HG03175 (cell line): Measurements from ENCODE around the gene SPDYE6.
"Not testable (repeated sequence)": the region's sequence is repeated elsewhere in the genome, so short reads cannot be mapped to it uniquely, and the experiment has no call there.

Experiments used
- ATAC-seq: cut with Tn5 transposase; IDR thresholded peaks from one replicate; pipeline ENCODE4 v1.9.1; 2021; ENCODE audit warnings: mild to moderate bottlenecking, moderate library complexity; ENCODE audit not compliant: unreplicated experiment

Gene SPDYE6

DNA sequence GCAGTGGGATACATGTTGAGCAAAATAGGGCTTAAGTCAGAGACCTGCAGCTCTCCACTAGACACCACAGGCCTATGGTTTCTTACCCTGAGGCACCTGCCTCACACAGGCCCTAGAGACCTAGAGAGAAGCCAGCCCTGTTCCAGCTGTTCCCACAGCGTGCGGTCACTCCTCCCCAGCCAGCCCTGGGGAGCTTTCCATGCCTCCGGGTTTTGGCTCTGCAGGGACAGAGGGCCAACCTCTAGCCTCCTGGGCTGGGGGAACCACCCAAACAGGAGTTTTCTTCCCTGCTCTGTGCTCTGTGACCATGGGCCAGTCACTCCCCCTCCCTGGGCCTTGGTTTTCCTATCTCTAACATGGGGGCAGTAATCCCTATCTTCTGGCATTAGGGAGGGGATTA is 36.6 kb downstream of the SPDYE6 start:
- ATAC-seq = no peak

DNA sequence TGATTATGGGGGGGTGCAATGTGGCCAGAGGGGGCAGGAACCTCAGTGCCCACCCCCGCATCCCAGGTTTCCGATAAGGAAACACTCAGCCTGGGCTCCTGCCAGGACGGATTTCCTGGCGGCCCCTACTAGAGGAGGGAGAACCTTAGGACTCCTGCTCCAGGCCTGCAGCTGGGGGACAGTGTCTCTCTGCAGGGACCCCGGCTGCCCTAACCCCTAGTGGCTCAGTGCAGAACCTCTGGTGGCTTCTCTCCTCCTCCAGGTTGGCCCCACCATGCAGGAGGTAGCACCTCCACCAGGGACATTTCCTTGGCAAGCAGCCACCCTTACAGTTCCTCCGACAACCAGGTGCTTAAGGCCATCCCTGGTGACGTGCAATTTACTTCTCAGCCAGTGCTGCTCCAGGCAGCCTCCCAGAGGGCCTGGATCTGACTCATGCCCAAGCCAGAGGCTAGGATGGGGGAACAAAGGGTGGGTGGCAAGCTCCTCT is 37.7 kb downstream of the SPDYE6 start:
- ATAC-seq = no peak

DNA sequence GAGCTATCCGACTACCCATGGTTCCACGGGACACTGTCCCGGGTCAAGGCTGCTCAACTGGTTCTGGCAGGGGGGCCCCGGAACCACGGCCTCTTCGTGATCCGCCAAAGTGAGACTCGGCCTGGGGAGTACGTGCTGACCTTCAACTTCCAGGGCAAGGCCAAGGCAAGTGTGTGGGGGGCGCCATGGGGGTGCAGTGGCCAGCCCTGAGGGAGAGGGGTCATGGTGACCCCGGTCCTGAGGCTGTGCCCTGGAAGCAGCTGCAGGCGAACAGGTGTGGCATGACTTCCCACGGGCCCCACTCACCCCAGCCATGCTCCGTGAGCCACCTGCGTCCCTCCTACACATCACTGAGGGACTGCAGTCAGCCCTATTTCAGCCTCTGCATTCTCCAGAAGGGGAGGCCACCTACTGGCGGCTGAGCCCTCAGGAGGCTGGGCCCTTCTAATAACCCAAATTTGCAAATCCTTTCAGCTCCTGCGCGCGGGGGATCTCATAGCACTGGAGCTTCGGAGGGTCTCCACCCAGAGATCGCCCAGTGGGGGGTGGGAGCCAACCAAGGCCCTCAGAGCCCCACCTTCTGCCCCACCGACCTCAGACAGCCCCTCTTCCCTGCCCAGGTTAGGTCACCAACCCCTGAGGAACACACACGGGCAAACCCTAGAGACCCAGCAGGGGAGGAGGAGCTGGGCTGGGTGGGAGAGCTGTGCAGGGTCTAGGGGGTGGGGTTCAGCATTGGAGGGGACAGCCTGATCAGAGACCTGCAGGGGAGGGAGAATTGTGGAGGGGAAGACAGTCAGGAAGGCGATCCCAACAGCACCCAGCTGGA is 38.8 kb downstream of the SPDYE6 start:
- ATAC-seq = no peak

DNA sequence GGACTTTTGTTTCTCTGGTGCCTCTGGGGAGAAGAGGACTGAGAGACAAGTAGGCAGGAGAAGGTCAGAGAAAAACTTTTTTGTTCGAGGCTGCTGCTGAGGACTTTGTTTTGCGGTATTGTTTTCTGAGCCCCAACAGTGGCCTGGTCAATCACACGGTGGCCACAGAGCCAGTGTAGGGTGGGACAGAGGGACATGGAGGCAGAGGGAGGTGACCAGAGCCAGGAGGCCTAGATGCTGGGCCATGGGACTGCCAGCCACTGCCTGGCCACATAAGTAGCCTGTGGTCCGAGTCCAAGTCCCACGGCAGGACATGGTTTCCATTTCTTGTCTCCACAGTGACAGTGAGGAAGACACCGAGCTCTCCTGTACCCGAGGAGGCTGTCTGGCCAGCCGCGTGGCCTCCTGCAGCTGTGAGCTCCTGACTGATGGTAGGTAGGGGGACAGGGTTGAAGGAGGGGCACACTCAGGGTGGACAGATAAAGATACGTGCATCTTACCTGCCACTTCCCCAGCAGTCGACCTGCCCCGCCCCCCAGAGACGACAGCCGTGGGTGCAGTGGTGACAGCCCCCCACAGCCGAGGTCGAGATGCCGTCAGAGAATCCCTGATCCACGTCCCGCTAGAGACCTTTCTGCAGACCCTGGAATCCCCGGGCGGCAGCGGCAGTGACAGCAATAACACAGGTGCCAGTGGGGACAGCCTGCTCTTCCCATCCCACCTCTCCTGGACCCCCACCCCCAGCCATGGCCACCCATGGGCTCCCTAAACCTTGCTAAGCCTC is 42.1 kb downstream of the SPDYE6 start:
- ATAC-seq = no peak

DNA sequence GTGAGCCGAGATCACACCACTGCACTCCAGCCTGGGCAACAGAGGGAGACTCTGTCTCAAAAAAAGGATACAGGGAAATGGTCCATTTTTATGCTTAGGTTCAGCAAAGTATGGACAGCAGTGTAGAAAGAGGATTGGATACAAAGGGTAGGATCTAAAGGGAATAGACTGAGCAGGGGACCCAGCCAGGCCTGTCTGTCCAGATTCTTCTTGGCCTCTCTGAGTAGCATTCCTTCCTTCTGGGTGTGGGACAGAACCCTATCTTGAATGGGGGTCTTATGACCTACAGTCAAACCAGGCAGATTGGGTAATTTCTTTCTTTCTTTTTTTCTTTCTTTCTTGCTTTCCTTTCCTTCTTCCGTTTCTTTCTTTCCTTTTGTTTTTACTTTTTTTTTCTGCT is 43.9 kb downstream of the SPDYE6 start:
- ATAC-seq = no peak

DNA sequence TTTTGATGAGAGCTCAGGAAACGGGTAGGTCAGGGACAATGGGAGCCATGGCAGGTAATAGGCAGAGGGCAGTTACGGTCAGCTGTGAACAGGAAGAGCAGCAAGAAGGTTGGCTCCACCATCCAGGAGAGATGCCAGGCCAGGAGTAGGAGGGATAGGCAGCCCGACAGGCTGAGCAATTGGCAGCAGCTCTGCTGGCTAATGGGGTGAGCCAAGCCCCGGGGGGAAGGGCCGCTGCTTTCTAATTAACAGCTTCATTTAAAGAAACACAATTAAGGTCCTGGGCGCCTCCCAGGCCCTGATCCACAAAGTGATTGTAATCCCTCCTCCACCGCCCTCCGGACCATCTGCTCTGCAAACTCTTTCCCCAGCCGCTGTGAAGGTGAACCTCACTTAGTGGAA is 45.8 kb downstream of the SPDYE6 start:
- ATAC-seq = no peak

DNA sequence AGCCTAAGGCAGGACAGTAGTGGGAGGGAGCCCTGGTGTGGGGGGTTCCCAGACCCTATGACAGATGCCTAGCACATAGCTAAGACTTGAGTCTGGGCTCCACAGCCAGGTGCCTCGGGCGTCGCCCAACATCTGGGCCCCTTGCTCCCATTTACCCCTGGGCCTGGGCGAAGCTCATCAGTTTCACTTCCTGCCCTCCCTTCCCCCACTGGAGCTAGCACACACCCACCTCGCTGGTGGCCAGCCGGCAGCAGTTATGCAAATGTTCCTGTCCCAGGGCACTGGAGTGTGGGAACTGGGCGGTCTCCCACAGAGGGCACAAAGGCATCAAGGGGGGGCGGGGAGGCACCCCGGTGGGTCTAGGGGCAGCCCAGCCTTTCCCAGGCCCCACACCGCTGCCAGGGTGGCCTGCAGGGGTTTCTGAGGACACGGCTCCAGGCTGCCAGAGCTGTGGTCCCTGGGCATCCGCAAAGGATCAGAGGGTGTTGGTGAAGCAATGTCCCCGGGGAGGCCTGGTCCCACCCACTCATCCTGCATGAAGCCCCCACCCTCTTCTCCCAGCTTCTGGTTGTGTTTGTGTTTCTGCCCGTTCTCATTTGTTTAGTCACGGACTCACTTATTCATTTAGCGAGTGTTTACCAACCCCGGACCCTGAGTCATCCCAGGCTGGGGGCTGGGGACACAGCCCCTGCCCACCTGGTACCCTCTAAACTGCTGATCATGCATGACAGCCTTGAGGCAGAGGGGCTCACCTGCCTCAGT is 49.1 kb downstream of the SPDYE6 start:
- peak; percentile 70 for ATAC-seq

DNA sequence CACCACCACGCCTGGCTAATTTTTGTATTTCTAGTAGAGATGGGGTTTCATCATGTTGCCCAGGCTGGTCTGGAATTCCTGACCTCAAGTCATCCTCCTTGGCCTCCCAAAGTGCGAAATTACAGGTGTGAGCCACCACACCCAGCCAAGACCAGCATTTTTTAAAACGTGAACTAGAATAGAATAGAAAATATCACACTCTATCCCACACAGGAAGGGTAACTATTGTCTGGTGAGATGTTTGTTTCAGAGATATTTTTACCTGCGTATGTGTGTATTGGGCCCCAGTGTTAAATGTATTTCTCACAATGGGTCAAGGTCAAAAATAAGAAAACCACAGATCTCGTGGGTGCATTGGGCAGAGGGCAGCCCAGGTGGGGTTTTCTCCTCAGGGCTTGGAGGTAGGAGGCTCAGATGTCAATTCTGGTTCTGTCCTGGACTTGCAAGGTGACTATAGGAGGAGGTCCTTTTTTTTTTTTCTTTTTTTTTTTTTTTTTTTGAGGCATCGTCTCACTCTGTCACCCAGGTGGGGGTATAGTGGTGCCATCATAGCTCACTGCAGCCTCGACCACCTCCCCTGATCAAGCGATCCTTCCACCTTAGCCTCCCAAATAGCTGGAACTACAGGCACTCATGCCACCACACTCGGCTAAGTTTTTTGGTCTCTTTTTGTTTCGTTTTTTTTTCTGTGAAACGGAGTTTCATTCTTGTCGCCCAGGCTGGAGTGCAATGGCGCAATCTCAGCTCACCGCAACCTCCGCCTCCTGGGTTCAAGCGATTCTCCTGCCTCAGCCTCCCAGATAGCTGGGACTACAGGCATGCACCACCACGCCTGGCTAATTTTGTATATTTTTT is 50.6 kb downstream of the SPDYE6 start:
- ATAC-seq = peak; percentile 55

DNA sequence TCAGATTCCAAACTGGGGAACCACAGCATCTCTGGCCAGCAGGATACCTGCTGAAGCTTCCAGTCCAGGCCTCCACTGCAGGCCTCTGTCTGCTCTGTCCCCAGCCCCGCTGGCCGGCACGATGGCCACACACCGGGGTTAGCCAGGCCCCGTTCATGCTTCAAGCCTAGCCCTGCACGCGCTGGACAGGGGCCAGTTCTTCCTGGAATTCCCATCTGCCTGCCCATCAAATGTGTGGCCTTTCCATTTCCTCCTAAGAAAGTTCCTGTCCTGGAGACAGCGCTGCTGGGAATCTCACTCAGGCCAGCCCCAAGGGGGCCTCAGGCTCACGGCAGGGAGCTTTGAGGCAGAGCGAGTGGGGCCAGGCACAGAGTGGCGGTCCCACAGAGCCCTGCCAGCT is 51.6 kb downstream of the SPDYE6 start:
- no peak for ATAC-seq

DNA sequence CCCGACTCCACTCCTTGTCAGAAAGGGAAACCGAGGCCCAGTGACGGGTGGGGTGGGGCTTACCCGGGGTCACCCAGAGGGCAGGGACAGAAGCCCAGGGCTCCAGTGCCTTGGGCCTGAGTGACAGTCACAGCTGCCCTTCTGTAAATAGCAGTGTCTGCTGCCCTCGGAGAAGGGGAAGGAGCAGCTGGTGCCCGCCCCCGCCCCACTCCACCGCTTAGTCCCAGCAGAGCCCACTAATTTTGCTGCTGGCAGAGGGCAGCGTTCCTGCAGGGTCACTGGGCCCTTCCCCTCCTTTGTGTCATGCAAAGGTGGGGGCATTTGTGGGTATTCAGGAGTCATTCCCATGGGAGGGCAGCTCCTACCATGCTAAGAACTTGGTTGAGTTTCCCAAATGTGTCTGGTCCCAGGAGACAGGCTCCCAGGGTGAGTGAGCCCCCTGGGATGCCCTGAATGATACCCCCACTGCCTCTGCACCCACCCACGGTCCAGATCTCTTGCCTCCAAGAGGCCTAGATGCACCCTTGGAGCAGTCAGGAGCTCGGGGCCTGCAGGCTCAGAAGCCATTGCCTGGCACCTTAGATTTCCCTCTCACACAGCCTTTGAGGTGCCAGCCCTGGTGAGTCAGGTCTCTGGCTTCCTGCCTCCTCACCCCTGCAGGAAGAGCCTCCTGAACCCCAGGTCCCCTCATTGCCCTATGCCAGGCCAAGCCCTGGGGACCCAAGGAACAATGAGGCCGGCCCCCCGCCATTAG is 52.4 kb downstream of the SPDYE6 start:
- no peak for ATAC-seq

DNA sequence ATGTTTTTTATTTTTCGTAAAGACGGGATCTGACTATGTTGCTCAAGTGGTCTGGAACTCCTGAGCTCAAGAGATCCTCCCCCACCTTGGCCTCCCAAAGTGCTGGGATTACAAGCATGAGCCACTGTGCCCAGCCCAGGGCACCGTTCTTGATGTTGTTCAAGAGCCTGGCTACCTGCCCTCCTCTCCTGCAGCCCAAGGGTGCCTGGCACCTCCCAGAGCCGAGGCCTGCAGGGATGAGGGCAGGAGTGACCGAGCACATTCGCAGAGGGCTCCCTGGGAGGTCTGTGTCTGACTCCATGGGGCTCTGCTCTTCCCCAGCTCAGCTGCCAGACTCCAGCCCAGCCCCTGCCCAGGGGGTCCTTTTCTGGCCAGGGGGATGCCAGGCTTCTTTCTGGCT is 54.2 kb downstream of the SPDYE6 start:
- no peak for ATAC-seq

DNA sequence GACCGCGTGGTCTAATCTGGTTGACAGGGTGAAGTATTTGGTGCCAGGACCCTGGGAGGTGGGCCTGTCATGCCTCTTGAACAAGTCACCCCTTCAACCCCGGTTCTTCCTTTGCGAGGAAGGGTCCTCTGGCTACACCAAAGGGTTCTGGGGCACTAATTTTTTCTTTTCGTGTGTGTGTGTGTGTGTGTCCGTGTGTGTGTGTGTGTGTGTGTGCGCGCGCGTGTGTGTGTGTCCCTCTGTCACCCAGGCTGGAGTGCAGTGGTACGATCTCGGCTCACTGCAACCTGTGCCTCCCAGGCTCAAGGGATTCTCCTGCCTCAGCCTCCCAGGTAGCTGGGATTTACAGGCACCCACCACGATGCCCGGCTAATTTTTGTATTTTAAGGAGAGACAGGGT is 54.9 kb downstream of the SPDYE6 start:
- not testable (repeated sequence) for ATAC-seq

DNA sequence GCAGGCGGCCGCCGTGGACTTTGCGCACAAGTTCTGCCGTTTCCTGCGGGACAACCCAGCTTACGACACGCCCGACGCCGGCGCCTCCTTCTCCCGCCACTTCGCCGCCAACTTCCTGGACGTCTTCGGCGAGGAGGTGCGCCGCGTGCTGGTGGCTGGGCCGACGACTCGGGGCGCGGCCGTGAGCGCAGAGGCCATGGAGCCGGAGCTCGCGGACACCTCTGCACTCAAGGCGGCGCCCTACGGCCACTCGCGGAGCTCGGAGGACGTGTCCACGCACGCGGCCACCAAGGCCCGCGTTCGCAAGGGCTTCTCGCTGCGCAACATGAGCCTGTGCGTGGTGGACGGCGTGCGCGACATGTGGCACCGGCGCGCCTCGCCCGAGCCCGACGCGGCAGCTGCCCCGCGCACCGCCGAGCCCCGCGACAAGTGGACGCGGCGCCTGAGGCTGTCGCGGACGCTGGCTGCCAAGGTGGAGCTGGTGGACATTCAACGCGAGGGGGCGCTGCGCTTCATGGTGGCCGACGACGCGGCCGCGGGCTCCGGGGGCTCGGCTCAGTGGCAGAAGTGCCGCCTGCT is 55.5 kb downstream of the SPDYE6 start:
- no peak for ATAC-seq

DNA sequence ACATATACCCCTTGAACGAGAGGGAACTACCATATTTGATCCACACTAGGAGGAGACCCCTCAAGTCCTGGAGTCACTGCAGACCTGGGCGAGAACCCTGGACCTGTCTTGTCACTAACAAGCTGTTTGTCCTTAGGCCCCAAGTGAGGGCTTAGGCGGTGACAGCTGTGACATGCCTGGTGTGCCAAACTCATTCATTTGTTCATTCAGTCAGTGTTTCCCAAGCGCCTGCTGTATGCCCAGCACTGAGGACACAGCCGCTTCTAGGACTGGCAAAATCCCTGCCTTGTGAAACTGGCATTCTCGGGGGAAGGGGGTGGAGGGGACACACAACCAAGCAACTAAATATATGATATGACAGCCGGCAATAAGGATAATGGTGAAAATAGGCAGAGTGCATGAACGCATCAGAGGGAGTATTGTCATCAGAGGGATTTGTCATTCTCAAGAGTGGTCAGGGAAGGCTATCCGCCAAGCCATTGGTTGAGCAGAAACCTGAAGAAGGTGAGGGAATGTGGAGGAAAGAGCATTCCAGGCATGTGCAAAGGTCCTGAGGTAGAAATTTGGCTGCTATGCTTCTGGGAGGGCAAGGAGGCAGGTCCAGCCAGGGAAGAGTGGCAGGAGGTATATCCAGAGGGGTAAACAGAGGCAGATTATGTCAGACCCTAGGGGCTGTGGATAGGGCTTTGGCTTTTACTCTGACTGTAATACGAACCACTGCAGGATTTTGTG is 58.6 kb downstream of the SPDYE6 start:
- ATAC-seq = no peak

DNA sequence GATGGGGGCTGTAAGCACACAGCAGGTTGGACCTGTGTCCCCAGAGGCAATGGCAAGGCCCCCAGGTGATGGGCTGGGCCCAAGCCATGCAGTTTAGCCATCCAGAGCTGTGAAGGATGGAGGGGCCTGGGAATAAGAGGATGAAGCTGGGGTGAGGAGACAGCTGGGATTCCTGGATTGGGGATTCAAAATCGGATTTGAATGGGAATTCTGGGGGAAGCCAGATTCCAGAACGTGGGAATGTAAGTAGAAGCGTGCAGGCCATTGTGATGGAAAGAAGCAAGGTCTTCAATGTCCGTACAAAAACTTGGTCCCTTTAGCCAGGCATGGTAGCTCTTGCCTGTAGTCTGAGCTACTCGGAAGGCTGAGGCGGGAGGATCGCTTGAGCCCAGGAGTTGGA is 59.7 kb downstream of the SPDYE6 start:
- ATAC-seq = no peak

DNA sequence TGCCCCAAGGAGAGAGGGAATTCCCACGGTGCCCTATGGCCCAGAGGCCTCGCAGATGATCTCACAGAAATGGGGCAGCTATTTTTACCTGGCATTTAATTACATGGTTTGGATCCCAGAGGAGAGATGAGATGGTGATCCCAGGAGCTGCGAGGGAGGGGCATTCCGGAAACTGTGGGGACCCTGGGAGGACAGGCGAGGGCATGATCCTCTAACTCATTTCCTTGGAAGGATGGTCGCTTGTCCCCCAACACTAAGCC is 60.1 kb downstream of the SPDYE6 start:
- ATAC-seq = no peak
